Colonic mucosa (tissue), 4 donors: ENCODE data around the gene TBC1D17. TPM values are rescaled to one million over a fixed set of nuclear protein-coding genes. Genes with fewer than 3 reads are reported as not detected.
A peak's percentile ranks its signal among the peaks of the same experiment; 100 is the strongest.

Source experiments
- DNase-seq: peaks from one replicate; pipeline ENCODE4 v3.0.0-alpha.2; 2020
- H3K27ac ChIP-seq: fragments of 200-600 bp; one replicate; pipeline ENCODE4 v1.8.0; 2021
- H3K27me3 ChIP-seq: fragments of 200-600 bp; one replicate; pipeline ENCODE4 v1.8.0; 2021
- H3K36me3 ChIP-seq: fragments of 200-600 bp; one replicate; pipeline ENCODE4 v1.8.0; 2021
- H3K4me1 ChIP-seq: fragments of 200-600 bp; one replicate; pipeline ENCODE4 v1.8.0; 2021; ENCODE audit warnings: mild to moderate bottlenecking
- H3K4me3 ChIP-seq: fragments of 200-600 bp; one replicate; pipeline ENCODE4 v1.8.0; 2021
- H3K9ac ChIP-seq, 2 donors: one replicate each; pipeline ENCODE4 v1.7.0; 2013; ENCODE audit warnings: control low read depth in 2 of 2, low read depth in 2 of 2, low read length in 2 of 2
- H3K9me3 ChIP-seq: fragments of 200-600 bp; one replicate; pipeline ENCODE4 v1.8.0; 2021
- intact Hi-C: fragments of 100-400 bp; cut with DNase I; formaldehyde crosslinking; loops from one replicate; pipeline ENCODE4 v1.14.1; 2022
- total RNA-seq, 2 donors: library from RNA; stranded (reverse); fragmentation: NEBNext Ultra II Directional in 1 of 2; extraction: Animal tissue kit (Norgen Biotek cat#: 25700) in 1 of 2; gene quantifications; one replicate each; pipeline ENCODE4 v1.2.1, GENCODE V29; 2021
- TF ChIP-seq, protein P1 (sequence below): fragments of 200-600 bp; IDR thresholded peaks from one replicate; pipeline ENCODE4 v1.8.0; 2022; ENCODE audit warnings: antibody characterized with exemption, mild to moderate bottlenecking
- donor health status: healthy.
- donor health status: DM: no; HTN: no; CAD: no.
- donor health status: DM: no; HTN: no; CAD: no.

TBC1D17 gene
- total RNA-seq, 2 donors from 2014 or later = 29.4 to 33.7 TPM

DNA sequence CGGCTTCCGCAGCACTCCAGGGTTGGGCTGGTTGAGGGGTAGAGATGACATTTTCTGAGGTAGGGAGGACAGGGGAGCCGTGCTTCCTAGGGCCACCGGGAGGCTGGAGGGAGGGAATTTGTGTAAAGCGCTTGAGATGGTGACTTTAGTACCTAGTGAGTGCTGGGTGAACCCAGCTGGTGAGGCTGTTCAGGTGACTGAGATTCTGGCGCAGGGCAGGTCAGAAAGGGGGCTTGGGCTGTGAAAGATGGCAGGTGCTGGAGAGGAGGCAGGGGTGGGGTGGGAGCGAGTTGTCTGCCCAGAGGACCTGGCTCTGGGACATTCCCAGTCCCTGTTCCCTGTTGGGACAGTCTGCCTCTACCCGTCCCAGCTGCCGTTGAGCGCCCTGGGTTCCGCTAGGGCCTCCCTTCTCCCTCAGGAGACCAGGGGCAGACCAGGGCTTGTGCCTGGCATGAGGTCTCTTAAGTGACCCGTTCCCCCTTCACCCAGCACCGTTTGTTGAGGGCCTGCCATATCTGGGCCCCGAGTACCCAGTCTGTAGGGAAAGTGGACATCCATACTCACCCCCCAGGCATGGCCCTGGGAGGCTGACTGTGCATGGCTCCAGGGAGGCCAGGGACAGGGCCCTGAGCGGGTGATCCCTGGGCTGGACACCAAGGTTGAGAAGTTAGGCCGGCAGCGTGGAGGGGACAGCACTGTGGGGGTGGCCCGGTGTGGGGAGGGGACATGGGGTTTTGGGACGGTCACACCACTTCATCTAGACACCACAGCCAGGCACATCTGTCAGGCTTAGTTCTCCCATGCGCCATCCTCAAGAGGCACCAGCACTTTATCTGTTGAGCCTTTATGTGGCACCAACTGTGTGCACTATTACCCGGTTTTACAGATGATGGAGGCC, 21.6 kb upstream of the TBC1D17 start:
- peaks cover 7% of the 10 kb centered on the region for H3K4me1 ChIP-seq
- H3K36me3 ChIP-seq = peaks cover 11% of the 10 kb centered on the region
- TF ChIP-seq, protein P1, sequence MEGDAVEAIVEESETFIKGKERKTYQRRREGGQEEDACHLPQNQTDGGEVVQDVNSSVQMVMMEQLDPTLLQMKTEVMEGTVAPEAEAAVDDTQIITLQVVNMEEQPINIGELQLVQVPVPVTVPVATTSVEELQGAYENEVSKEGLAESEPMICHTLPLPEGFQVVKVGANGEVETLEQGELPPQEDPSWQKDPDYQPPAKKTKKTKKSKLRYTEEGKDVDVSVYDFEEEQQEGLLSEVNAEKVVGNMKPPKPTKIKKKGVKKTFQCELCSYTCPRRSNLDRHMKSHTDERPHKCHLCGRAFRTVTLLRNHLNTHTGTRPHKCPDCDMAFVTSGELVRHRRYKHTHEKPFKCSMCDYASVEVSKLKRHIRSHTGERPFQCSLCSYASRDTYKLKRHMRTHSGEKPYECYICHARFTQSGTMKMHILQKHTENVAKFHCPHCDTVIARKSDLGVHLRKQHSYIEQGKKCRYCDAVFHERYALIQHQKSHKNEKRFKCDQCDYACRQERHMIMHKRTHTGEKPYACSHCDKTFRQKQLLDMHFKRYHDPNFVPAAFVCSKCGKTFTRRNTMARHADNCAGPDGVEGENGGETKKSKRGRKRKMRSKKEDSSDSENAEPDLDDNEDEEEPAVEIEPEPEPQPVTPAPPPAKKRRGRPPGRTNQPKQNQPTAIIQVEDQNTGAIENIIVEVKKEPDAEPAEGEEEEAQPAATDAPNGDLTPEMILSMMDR = no peak
- no peak overlapping the region for H3K4me3 ChIP-seq
- H3K9ac ChIP-seq = no peak overlapping the region
- intact Hi-C loops = no loop called here
- no peaks in the 10 kb centered on the region for H3K9me3 ChIP-seq
- no peak overlapping the region for H3K27ac ChIP-seq
- peak; percentile 21 for DNase-seq
- no peaks in the 10 kb centered on the region for H3K27me3 ChIP-seq

GRCh38 chr19:49856574-49857021, 20.9 kb upstream of the TBC1D17 start:
- Histone ChIP-seq H3K4me3 (no peak overlapping the region), H3K9ac (no peak overlapping the region), H3K27me3 (no peaks in the 10 kb centered on the region), H3K27ac (no peak overlapping the region), H3K4me1 (peaks cover 7% of the 10 kb centered on the region), H3K9me3 (no peaks in the 10 kb centered on the region), H3K36me3 (peaks cover 11% of the 10 kb centered on the region)
- DNase-seq = no peak
- intact Hi-C loops = no loop called here
- TF ChIP-seq, protein P1 = no peak

GRCh38 chr19:49857061-49857837, 20.3 kb upstream of the TBC1D17 start:
- Histone ChIP-seq H3K9ac (no peak overlapping the region), H3K27ac (no peak overlapping the region), H3K27me3 (no peaks in the 10 kb centered on the region), H3K9me3 (no peaks in the 10 kb centered on the region), H3K4me1 (peaks cover 7% of the 10 kb centered on the region), H3K36me3 (peaks cover 11% of the 10 kb centered on the region), H3K4me3 (no peak overlapping the region)
- intact Hi-C loops = no loop called here
- no peak for DNase-seq
- TF ChIP-seq, protein P1 = no peak

DNA sequence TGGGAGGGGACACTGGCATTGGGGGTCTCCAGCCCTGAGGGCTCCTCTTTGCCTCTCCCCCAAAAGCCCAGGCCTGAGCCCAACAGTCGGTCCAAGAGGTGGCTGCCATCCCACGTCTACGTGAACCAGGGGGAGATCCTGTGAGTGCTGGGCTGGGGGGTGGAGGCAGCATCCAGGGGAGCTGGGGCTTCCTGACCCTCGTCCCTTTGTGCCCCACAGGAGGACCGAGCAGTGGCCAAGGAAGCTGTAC, 19.7 kb upstream of the TBC1D17 start:
- DNase-seq = no peak
- peaks cover 11% of the 10 kb centered on the region for H3K36me3 ChIP-seq

More for the DNA sequence above, 19.7 kb upstream of the TBC1D17 start:
- Histone ChIP-seq H3K9me3 (no peaks in the 10 kb centered on the region), H3K27ac (no peak overlapping the region), H3K4me1 (peaks cover 3% of the 10 kb centered on the region), H3K27me3 (no peaks in the 10 kb centered on the region), H3K9ac (no peak overlapping the region), H3K4me3 (no peak overlapping the region)
- intact Hi-C loops = no loop called here
- TF ChIP-seq, protein P1 = no peak
